Measurements from ENCODE around the gene FGFR1OP2.
"Not testable (repeated sequence)": the region's sequence is repeated elsewhere in the genome, so short reads cannot be mapped to it uniquely, and the experiment has no call there.

Gene FGFR1OP2

GRCh38 chr12:26940516-26941214 is 2.4 kb downstream of the FGFR1OP2 start:
- in situ Hi-C loops (cut with HindIII; ENCODE audit: low sequenced_read_pairs): no loop called here

- in situ Hi-C loops (cut with HindIII; ENCODE audit: low sequenced_read_pairs): no loop called here
Observed at GRCh38 chr12:26941215-26941594, 2.9 kb downstream of the FGFR1OP2 start.

GRCh38 chr12:26948309-26948708 is 10.0 kb downstream of the FGFR1OP2 start:
- in situ Hi-C loops (cut with HindIII; ENCODE audit: low sequenced_read_pairs): no loop called here

GRCh38 chr12:26953447-26953846 is 15.2 kb downstream of the FGFR1OP2 start:
- in situ Hi-C loops (cut with HindIII; ENCODE audit: low sequenced_read_pairs): no loop called here

GRCh38 chr12:26954027-26954426 is 15.8 kb downstream of the FGFR1OP2 start:
- in situ Hi-C loops (cut with HindIII; ENCODE audit: low sequenced_read_pairs): no loop called here

- in situ Hi-C loops (cut with HindIII; ENCODE audit: low sequenced_read_pairs): not testable (repeated sequence)
Observed at GRCh38 chr12:26961391-26961790, 23.1 kb downstream of the FGFR1OP2 start.

- in situ Hi-C loops (cut with HindIII; ENCODE audit: low sequenced_read_pairs): no loop called here
Observed at GRCh38 chr12:26961803-26962202, 23.5 kb downstream of the FGFR1OP2 start.

- in situ Hi-C loops (cut with HindIII; ENCODE audit: low sequenced_read_pairs): no loop called here
Observed at GRCh38 chr12:26963413-26963812, 25.1 kb downstream of the FGFR1OP2 start.

- in situ Hi-C loops (cut with HindIII; ENCODE audit: low sequenced_read_pairs): loop anchor here (5.0 kb wide), 1 partner anchor 50 kb away; no protein-coding TSS in a partner anchor
Observed at GRCh38 chr12:26966842-26967241, 28.6 kb downstream of the FGFR1OP2 start.

- in situ Hi-C loops (cut with HindIII; ENCODE audit: low sequenced_read_pairs): no loop called here
Observed at GRCh38 chr12:26970136-26970535, 31.9 kb downstream of the FGFR1OP2 start.

GRCh38 chr12:26971963-26972362 is 33.7 kb downstream of the FGFR1OP2 start:
- in situ Hi-C loops (cut with HindIII; ENCODE audit: low sequenced_read_pairs): no loop called here

GRCh38 chr12:26976687-26977086 is 38.4 kb downstream of the FGFR1OP2 start:
- in situ Hi-C loops (cut with HindIII; ENCODE audit: low sequenced_read_pairs): no loop called here

GRCh38 chr12:26978801-26979200 is 40.5 kb downstream of the FGFR1OP2 start:
- in situ Hi-C loops (cut with HindIII; ENCODE audit: low sequenced_read_pairs): no loop called here

GRCh38 chr12:26979733-26980132 is 41.5 kb downstream of the FGFR1OP2 start:
- in situ Hi-C loops (cut with HindIII; ENCODE audit: low sequenced_read_pairs): no loop called here

GRCh38 chr12:26982866-26983265 is 44.6 kb downstream of the FGFR1OP2 start:
- in situ Hi-C loops (cut with HindIII; ENCODE audit: low sequenced_read_pairs): no loop called here

GRCh38 chr12:26987634-26988424 is 49.6 kb downstream of the FGFR1OP2 start:
- in situ Hi-C loops (cut with HindIII; ENCODE audit: low sequenced_read_pairs): no loop called here

- in situ Hi-C loops (cut with HindIII; ENCODE audit: low sequenced_read_pairs): no loop called here
Observed at GRCh38 chr12:26988703-26989102, 50.4 kb downstream of the FGFR1OP2 start.

GRCh38 chr12:26989873-26990272 is 51.6 kb downstream of the FGFR1OP2 start:
- in situ Hi-C loops (cut with HindIII; ENCODE audit: low sequenced_read_pairs): no loop called here

- in situ Hi-C loops (cut with HindIII; ENCODE audit: low sequenced_read_pairs): no loop called here
Observed at GRCh38 chr12:26991826-26992225, 53.6 kb downstream of the FGFR1OP2 start.

- in situ Hi-C loops (cut with HindIII; ENCODE audit: low sequenced_read_pairs): no loop called here
Observed at GRCh38 chr12:26994109-26994508, 55.8 kb downstream of the FGFR1OP2 start.

- in situ Hi-C loops (cut with HindIII; ENCODE audit: low sequenced_read_pairs): no loop called here
Observed at GRCh38 chr12:26995706-26996105, 57.4 kb downstream of the FGFR1OP2 start.

- in situ Hi-C loops (cut with HindIII; ENCODE audit: low sequenced_read_pairs): no loop called here
Observed at GRCh38 chr12:26997003-26997402, 58.7 kb downstream of the FGFR1OP2 start.
